Measurements from ENCODE around the gene ARL2BP.

ARL2BP gene

GRCh38 chr16:57256601-57257395 is 11.7 kb downstream of the ARL2BP start:
- Histone ChIP-seq H3K36me3 (ENCODE audit: insufficient read depth, low read length) (peaks cover 5% of the 10 kb centered on the region; the same call in 1 of the 2 replicates), H3K4me3 (no peak overlapping the region), H3K9ac (ENCODE audit: insufficient read length) (no peak overlapping the region), H3K9me3 (ENCODE audit: low read depth, low read length) (no peaks in the 10 kb centered on the region), H3K27ac (no peak overlapping the region)
- DNase-seq (ENCODE audit: low read depth, low spot score) = no peak
- TF ChIP-seq EZH2 (IDR thresholded peaks at IDR 0.05) (no peak), FOXP2 (optimal IDR thresholded peaks at IDR 0.05; ENCODE audit: control extremely low read depth, extremely low read length, insufficient read depth) (no peak), POLR2AphosphoS5 (IDR thresholded peaks at IDR 0.05; ENCODE audit: borderline replicate concordance, low read depth, low read length) (no peak)

DNA sequence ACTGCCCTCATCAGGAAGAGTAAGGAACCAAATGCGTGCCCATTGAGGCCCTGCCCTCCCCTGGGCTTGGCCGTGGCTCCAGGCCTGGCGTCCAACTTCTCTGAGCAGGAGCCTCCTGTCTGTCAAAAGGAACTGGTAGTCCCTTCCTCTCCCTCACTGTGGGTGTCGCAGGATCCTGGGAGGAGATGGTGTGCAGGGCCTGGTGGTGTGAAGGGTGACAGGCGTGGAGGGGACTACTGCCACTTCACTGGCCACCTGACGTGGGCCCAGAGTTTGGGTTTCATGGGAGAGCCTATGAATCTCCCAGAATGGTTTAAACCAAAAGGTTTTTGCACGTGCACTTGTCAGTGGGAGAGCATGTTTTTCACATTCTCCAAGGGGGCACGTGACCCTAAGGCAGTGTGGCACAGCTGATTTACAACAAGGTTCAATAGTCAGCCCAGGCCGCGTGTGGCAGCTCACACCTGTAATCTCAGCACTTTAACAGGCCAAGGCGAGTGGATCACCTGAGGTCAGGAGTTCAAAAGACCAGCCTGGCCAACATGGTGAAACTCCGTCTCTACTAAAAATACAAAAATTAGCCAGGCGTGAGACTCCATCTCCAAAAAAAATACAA is 12.5 kb downstream of the ARL2BP start:
- Histone ChIP-seq H3K9ac (ENCODE audit: insufficient read length) (no peak overlapping the region), H3K36me3 (ENCODE audit: insufficient read depth, low read length) (no peaks in the 10 kb centered on the region; the same call in 1 of the 2 replicates), H3K9me3 (ENCODE audit: low read depth, low read length) (no peaks in the 10 kb centered on the region), H3K4me3 (no peak overlapping the region), H3K27ac (no peak overlapping the region)
- no peak for DNase-seq (ENCODE audit: low read depth, low spot score)
- TF ChIP-seq FOXP2 (optimal IDR thresholded peaks at IDR 0.05; ENCODE audit: control extremely low read depth, extremely low read length, insufficient read depth) (no peak), POLR2AphosphoS5 (IDR thresholded peaks at IDR 0.05; ENCODE audit: borderline replicate concordance, low read depth, low read length) (no peak), EZH2 (IDR thresholded peaks at IDR 0.05) (no peak)

DNA sequence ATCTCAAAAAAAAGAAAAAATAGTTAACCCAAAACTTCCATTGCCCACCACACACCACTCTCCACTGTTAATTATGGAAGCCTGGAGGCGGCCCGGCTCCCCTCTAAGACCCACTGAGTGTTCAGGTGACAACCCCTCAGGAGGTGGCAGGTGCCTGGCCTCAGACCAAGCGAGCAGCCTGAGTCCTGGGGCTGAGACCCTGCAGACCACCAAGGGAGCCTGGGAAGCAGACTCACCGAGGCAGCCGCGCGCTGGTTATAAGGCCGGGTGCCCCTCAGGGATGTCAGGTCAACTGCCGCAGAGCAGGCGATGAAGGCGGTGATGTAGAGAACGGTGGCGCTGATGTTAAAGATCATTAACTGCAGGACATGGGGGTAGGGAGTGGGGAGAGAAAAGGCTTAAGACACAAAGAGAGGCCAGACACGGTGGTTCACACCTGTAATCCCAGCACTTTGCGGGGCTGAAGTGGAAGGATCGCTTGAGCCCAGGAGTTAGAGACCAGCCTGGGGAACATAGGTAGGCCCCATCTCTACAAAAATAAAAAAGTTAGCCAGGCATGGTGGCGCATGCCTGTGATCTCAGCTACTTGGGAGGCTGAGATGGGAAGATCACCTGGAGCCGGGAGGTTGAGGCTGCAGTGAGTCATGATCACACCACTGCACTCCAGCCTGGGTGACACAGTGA is 13.3 kb downstream of the ARL2BP start:
- Histone ChIP-seq H3K9me3 (ENCODE audit: low read depth, low read length) (no peaks in the 10 kb centered on the region), H3K36me3 (ENCODE audit: insufficient read depth, low read length) (no peaks in the 10 kb centered on the region), H3K4me3 (no peak overlapping the region), H3K9ac (ENCODE audit: insufficient read length) (no peak overlapping the region), H3K27ac (no peak overlapping the region)
- no peak for DNase-seq (ENCODE audit: low read depth, low spot score)
- TF ChIP-seq FOXP2 (optimal IDR thresholded peaks at IDR 0.05; ENCODE audit: control extremely low read depth, extremely low read length, insufficient read depth) (no peak), POLR2AphosphoS5 (IDR thresholded peaks at IDR 0.05; ENCODE audit: borderline replicate concordance, low read depth, low read length) (no peak), EZH2 (IDR thresholded peaks at IDR 0.05) (no peak)

DNA sequence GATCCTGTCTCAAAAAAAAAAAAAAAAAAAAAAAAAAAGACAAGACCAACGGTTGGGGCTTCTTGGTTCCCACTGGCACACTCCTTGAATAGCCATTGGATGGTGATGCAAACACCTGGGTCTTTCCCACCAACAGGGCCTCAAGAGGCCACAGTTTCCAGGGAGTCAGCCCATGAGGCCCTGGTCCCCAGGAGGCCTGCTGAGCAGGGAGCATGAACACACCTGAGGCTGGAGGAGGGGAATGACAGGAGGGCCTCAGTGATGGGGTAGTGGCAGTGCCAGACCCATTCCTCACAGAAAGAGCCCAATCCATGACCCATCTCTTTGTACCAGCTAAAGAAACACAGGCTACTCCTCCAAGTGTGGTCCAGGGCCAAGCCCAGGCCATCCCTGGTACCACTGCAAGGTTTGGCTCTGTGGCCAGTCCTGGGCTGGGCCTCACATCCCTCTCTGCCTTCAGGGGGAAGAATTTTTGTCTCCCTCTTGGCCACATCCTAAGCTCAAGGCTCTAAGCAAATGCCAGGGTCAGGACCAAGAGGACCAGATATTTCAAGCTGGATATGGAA is 13.9 kb downstream of the ARL2BP start:
- Histone ChIP-seq H3K9ac (ENCODE audit: insufficient read length) (no peak overlapping the region), H3K9me3 (ENCODE audit: low read depth, low read length) (no peaks in the 10 kb centered on the region), H3K4me3 (no peak overlapping the region), H3K36me3 (ENCODE audit: insufficient read depth, low read length) (no peaks in the 10 kb centered on the region), H3K27ac (no peak overlapping the region)
- DNase-seq (ENCODE audit: low read depth, low spot score) = no peak
- TF ChIP-seq POLR2AphosphoS5 (IDR thresholded peaks at IDR 0.05; ENCODE audit: borderline replicate concordance, low read depth, low read length) = no peak
- TF ChIP-seq FOXP2 (optimal IDR thresholded peaks at IDR 0.05; ENCODE audit: control extremely low read depth, extremely low read length, insufficient read depth) = no peak
- TF ChIP-seq EZH2 (IDR thresholded peaks at IDR 0.05) = no peak

DNA sequence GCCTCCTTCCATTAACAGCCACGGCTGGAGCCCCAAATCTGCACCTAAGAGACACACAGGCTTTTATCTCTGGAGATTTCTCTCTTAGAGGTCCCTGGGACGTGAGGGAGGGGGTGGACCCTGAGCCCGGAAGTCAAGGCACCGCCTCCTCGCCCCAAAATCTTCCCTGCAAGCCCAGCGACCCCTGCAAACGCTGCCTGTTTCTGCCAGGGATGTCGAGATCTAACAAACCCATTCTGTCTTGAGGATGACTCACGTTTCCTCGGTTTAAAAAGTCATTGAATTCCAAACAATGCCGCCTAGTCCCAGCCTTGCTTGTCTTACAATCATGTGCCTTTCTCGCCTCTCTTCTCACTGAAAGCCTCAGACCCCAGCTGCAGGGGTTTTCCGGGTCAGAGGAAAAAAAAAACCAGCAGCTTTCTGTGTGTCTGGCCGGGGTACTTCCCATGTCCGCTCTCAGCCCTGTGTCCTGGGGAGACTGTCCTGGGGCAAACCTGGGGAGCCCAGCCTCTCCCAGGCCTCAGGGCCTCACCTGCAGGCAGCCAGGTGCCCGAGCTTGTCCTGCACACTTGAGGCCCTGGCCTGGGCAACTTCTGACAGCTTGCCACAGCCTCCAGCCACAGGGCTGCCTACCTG is 15.4 kb downstream of the ARL2BP start:
- Histone ChIP-seq H3K27ac (no peak overlapping the region), H3K4me3 (no peak overlapping the region), H3K36me3 (ENCODE audit: insufficient read depth, low read length) (no peaks in the 10 kb centered on the region), H3K9ac (ENCODE audit: insufficient read length) (no peak overlapping the region), H3K9me3 (ENCODE audit: low read depth, low read length) (no peaks in the 10 kb centered on the region)
- DNase-seq (ENCODE audit: low read depth, low spot score) = no peak
- TF ChIP-seq POLR2AphosphoS5 (IDR thresholded peaks at IDR 0.05; ENCODE audit: borderline replicate concordance, low read depth, low read length) = no peak
- TF ChIP-seq FOXP2 (optimal IDR thresholded peaks at IDR 0.05; ENCODE audit: control extremely low read depth, extremely low read length, insufficient read depth) = no peak
- TF ChIP-seq EZH2 (IDR thresholded peaks at IDR 0.05) = no peak

DNA sequence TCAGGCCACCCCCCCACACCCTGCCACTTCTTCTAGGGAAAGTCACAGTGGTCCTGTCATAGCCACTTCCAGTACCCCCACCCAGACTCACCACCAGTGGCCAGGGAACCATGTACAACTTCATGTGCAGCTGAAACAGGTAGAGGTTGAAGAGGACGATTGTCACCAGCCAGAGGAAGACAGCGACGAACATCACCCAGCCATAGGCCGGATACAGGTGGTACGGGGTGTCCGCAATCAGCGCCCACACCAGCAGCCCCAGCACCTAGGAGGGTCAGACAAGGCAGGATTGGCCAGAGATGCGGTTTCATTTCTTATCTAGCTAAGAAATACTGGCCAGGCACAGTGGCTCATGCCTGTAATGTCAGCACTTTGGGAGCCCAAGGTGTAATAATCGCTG is 16.7 kb downstream of the ARL2BP start:
- no peak for DNase-seq (ENCODE audit: low read depth, low spot score)
- TF ChIP-seq EZH2 (IDR thresholded peaks at IDR 0.05) (no peak), POLR2AphosphoS5 (IDR thresholded peaks at IDR 0.05; ENCODE audit: borderline replicate concordance, low read depth, low read length) (no peak), FOXP2 (optimal IDR thresholded peaks at IDR 0.05; ENCODE audit: control extremely low read depth, extremely low read length, insufficient read depth) (no peak)
- no peak overlapping the region for H3K9ac ChIP-seq (ENCODE audit: insufficient read length)
- no peak overlapping the region for H3K27ac ChIP-seq
- no peak overlapping the region for H3K4me3 ChIP-seq
- no peaks in the 10 kb centered on the region for H3K9me3 ChIP-seq (ENCODE audit: low read depth, low read length)
- no peaks in the 10 kb centered on the region for H3K36me3 ChIP-seq (ENCODE audit: insufficient read depth, low read length)

DNA sequence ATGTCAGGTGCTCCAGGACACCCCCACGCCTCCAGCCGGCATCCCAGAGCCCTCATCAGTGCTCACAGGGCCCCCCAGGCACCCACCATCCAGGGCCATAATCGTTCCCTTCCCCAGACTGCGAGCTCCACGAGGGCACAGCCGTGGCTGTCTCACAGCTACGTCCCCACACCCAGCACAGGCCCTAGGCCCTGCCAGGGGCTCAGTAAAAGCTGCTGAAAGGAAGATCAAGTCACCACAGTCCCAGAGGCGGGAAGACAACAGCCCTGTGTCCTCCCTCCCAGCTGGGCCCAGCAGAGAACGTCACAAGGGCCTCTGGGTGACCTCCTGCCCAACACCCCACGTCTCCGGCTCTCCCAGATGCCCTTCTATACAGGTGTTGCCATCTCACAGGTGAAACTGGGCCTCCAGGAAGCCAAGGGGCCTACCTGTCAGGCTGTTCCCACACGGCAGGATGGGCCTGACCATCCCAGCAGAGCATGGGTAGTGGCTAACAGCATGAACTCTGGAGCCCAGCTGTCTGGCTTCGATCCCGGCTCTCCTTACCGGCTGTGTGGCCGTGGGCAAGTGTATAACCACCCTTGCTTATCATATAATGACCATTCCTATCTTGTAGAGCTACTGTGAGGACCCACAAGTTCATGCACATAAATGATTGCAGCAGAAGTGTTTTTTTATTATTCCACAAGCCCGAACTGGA is 17.9 kb downstream of the ARL2BP start:
- no peak overlapping the region for H3K27ac ChIP-seq
- TF ChIP-seq FOXP2 (optimal IDR thresholded peaks at IDR 0.05; ENCODE audit: control extremely low read depth, extremely low read length, insufficient read depth) = no peak
- TF ChIP-seq POLR2AphosphoS5 (IDR thresholded peaks at IDR 0.05; ENCODE audit: borderline replicate concordance, low read depth, low read length) = no peak
- TF ChIP-seq EZH2 (IDR thresholded peaks at IDR 0.05) = no peak
- H3K36me3 ChIP-seq (ENCODE audit: insufficient read depth, low read length) = no peaks in the 10 kb centered on the region
- no peaks in the 10 kb centered on the region for H3K9me3 ChIP-seq (ENCODE audit: low read depth, low read length)
- H3K9ac ChIP-seq (ENCODE audit: insufficient read length) = no peak overlapping the region
- no peak overlapping the region for H3K4me3 ChIP-seq
- DNase-seq (ENCODE audit: low read depth, low spot score) = no peak

All from SK-N-MC (cell line).